NCI-H446 (cell line): ENCODE results near the gene PDP2.

ENCODE experiments used
- DNase-seq, 2 experiments: peaks; one replicate each; lab custom pipeline; 2025; lab: John Stamatoyannopoulos, UW

Gene PDP2

DNA sequence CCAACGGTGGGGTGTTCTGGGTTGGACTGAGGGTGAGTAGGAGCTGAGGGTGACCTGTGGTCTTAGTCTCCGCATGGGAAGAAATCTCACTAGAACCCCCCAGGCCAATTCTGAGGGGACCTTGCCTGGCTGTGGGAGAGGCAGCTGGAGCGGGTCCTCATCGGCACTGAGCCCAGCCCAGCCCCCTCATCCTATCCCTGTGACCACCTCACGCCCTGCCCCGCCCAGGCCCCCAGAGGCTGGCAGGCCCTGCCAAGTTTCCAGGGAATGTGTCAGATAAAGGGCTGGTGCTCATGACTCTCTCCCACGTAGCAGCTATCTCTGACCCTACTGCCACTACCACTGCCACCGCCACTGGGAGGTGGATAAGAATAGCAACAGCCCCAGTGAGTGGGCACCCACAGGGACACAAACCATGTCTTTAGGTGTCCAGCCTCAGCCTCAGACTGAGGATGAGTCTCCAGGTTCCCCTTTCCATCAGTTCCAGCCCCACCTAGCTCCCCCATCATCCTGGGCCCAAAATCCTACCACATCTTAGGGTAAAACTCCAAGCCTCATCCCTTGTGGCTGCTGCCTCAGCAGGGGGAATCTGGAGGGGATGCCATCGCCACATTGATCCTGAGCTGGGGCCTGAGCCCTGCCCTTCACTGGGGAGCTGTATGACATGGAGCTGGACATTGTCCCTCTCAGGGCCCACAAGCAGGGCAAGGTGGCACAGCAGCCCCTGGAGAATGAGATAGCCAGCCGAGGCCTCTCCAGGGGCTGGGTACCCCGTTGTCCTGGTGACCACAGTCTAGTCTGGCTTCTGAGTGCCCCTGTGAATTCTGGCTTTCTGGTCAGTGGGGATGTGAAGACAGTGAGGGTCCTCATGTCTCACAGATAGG lies 23.5 kb downstream of the PDP2 start:
- DNase-seq, result no peak

DNA sequence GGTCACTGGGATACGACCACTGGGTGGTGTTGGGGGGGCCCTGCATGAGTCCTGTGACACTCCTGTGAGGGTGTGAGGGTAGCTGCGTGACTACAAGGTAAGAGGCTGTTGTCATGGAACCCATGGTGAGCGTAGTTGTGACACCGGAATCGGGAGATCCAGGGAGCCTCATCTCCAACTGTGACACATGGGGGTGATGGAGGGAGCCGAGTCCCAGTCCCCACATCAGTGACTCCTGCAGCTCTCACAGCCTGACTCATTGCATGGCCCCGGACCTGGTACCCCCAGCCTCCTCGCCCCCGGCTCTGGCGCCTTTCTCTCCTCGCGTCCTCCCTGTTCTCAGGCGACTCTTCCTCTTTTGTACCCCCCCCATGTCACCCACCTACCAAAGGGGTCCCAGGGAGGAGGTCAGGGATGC lies 24.1 kb downstream of the PDP2 start:
- DNase-seq, result no peak

DNA sequence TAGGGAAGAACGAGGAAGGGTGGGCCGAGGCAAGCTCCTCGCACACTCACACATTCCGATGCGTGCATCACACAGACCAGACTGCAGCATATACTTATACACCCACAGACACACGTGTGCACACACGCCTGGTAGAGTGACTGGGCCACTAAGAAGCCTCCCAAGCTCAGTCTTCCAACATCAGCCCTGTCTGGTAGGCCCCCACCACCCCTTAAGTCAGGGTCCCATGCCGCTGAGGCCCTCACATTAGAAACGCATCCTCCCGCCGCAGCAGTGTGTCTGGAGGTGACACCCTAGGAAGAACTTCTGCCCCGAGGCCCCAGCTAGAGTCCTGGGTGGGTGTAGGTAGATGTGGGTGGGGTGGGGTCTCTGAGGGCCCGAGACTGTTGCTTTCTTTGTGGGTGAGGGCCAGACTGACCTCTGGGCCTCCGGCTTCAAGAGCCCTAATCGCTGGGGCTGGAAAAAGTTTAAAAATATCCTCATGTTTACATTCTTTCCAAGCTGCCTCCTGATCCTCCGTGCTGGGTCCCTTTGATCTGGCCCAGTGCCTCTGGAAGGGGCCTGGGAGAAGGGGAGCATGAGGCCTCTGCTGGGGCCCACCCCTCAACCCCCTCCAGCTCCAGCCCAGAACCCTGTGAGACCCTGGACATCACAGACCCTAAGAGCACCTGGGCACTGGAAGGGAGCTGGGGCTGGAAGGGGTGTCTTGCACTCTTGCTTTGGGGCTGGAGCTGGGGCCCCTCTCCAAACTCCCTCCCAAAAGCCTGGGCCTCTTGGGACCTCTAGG lies 24.7 kb downstream of the PDP2 start:
- DNase-seq, result no peak

DNA sequence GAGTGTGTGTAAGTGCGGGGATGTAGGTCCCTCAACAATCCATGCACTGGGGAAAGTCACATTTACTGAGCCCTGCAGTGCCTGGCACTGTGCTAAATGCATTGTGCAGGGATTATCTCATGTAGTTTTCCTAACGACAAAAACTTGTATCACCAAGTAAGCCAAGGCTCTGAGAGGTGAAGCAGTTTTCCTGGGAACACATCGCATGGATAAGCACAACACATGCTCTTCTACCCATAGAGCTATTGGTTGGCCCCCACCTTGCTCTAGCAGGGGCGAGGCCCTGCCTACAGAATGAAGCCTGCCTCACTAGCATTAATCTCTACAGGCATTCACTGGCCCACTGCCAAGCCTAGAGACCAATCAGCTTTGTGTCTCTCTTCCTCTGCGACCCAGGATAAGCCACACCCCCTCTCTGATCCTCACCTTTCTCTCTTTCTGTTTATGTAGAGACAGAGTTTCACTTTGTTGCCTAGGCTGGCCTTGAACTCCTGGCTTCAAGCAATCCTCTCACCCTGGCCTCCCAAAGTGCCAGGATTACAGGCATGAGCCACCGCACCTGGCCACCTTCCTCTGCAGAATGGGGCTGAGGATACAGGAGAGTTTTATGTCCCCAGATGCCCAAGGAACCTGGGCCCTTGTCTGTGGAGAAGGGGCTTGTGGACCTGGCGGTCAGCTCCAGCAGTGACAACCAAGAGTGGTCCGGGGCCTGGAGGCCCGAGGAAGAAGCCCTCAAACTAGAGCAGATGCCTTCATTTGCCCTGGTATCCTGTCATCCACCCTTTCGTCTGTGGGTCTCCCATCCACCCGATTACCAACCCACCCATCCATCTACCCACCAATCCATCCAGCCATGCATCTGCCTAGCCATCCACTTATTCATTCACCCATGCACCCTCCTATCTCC lies 25.6 kb downstream of the PDP2 start:
- DNase-seq, result no peak

DNA sequence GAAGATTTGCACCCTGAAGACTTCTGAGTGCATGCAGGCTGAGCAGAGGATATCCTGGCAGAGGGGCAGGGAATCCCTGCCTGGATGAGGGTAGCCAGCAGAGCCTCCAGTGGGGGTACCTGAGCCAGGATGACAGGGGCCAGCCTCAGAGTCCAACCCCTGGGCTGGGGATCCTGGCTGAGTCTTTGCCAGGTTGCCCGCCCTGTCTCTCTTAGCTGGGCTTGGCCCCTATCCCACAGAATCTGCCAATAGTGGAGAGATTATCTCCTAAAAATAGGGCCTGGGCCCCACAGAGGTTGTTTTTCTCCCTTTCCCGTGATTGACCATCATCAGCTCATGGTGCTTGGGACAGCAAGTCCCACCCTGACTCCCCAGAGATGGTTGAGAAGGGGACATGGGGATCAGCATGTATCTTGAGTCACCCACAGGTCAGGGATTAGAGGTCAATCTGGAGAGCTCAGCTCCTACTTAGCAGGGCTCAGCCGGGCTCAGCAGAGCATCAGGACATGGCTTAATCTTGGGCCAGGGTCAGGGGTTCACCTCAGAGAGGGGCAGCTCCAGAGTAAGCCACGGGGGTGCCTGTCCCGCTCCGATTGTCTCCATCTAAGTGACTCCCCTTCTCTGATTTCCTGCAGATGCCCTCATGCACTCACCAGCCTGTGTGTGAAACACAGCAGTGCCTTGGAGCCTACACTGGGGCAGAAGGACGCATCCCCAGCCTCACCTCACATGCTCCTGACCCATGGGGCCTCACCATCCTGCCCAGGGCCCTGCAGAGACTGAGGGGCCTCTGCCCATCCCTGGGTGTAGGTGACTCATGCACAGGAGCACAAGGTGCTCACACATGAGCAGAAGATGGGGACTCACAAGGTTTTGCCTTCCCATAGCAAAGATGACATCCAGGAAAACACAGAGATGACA lies 26.9 kb downstream of the PDP2 start:
- DNase-seq, result no peak

DNA sequence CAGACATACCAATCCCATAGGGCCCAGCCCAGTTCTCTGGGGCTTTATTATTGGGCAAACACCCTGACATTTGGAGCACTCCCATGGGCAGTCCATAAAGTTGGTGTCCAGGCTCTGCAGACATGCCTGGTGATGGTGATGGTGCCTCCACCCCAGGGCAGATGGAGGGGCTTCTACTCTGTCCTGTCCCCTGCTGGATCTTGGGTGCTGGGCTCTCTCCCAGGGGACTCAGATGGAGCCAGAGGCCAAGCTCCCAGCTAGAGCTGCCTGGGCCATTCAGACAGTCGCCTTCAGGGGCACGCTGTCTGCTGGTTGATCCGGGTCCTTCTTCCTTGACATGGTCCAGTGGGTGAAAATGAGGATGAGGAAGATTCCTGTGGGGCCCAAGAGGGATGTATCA lies 27.8 kb downstream of the PDP2 start:
- no peak for DNase-seq

DNA sequence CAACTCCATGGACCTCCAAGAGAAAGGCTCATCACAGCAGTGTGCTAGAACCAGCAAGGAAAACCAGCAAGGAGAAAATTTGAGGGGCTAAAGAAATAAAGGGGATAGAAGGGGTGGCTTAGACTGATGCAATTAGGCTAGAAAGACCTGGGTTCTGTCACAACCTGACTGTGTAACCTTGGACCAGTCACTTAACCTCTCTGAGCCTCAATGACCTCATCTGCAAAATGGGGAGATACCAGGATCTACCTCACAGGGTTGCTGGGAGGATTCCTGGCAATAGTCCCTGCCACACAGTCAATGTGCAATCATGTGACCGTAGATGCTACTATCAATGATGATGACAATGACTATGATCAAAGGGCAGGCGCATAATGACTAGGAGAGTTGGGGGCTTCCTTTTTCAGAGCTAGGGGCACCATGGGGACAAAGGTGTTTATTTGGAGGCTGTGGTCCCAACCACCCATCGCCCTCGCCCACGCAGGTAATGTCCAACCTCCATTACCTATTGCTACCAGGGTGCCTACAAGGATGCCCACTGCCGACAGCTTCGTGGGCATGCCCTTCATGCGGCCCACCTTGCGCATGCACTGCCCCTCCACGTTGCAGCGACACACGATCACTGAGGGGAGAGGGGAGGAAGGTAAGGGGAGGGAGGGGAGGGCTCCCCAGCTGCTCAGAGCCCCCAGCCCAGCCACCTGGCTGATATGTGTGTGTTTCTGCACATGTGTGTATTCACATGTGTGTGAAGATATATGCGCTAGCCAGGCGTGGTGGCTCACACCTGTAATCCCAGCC lies 28.6 kb downstream of the PDP2 start:
- no peak for DNase-seq

DNA sequence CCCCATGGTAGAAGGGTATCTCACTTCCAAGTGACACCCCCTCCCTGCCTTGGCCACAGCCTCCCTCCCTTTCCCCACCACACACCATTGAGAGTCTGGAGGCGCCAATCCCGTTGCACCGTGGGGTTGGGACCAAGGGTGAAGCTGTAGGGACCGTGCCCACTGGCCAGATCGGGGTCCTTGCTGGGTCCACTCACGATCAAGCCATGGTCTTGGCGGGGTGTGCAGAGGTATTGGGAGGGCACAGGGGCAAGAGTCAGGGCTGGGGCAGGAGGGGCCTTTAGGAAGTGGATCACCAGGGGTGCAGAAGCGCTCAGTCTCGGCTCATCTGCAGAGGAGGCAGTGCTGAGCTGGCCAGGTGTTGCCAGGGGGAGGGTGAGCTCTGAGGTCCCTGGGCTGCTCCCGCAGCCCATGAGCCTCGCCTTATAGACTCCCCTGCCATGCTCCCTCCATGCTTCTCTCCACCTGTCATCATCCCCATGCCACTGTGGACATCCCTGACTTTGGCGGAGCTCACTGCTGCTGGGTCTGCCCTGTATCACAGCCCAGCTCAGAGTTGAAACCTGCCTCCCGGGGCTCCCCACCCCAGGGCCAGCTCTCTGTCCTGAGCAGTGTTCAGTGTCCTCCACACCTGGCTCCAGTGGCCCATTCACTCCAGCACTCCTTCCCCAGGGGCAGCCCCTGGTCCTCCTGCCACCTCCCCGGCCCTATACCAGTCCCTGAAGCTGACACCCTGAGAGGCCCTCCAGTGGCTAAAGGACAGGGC lies 30.0 kb downstream of the PDP2 start:
- DNase-seq, result no peak

DNA sequence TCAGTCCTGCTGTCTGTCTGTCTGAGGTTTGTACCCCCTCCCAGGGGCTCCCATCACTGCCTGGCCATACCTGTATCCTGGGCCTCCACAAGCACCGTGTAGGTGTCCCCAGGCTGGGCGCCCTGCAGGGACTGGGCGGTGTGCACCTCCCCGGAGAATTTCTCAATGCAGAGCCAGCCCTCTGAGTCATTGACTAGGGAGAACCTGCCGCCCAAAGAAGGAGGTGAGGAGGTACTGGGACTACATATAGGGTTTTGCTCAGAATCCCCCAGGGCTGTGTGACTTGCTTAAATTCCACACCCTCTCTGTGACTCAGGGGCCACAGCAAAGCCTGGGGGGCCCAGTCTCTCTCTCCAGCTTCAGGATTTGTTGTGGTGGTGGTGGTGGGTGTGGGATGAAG lies 30.8 kb downstream of the PDP2 start:
- DNase-seq, result no peak

DNA sequence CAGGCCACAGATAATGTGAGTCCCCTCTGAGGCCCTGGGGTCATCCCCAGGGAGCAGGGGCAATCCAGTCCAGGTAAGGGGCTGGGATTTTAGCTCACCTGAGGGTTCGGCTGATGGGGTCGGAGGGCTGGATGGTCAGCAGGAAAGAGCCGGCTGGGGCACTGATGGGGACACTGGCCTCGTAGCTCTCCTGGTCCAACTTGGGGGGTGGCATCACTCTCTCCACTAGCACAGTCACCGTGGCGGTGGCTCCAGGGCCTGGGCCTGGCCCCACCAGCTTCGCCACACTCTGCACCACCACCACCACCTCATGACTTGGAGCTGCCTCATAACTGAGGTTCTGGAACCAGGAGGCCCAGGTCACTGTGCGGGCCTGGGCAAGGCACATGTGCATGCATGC lies 31.5 kb downstream of the PDP2 start:
- no peak for DNase-seq

DNA sequence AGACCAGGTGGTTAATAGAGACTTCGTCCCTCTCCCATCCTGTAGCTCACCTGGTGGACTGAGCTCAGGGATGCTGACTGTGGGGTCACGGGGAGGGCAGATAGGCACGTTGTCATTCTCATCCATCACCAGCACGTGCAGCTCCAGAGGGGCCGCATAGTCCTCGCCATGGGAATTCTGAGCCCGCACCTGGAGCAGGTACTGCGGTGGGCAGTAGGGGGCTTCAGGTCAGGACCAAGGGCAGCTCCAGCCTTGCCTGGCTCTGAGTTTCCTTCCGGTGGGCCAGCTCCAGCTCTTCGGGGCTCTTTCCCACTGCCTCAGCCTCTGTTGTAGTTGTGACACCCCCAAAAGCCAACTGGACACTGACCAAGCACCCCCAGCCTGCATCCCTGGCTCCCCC lies 32.8 kb downstream of the PDP2 start:
- no peak for DNase-seq

DNA sequence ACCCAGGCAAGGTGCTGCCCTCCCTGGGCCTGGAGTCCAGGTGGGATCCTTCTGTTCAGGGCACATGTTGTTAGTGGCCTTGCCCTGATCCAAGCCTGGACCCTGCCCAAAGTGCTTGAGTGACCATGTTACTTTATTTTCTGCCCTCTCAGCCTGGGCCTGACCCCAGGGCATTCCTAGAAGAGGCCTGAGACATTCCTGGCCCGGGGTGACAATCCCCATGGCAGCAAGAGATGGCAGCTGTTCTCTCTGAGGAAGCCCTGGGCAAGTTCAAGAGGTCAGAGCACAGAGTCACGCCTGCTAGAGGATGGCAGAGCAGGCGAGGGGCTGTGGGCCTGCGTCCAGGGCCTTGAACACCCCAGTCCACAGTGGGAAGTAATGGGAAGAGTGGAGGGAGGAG lies 33.4 kb downstream of the PDP2 start:
- DNase-seq, result no peak

DNA sequence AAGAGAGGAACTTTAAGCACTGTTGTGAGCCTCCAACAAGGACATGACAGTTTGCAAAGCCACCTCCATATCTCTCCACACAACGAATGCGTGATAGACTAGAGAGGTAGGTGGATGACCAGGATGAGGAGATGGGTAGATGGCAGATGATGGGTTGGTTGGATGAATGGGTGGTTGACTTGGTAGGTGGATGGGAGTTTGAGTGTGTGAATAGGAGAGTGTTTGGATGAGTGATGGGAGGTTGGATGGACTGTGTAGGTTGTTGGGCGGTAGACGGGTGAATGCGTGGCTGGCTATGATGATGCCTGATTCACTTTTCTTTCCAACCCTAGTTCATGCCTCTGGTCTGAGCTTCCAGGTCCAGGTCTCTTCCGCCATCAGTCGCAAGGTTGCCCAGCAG lies 34.2 kb downstream of the PDP2 start:
- DNase-seq, result no peak

DNA sequence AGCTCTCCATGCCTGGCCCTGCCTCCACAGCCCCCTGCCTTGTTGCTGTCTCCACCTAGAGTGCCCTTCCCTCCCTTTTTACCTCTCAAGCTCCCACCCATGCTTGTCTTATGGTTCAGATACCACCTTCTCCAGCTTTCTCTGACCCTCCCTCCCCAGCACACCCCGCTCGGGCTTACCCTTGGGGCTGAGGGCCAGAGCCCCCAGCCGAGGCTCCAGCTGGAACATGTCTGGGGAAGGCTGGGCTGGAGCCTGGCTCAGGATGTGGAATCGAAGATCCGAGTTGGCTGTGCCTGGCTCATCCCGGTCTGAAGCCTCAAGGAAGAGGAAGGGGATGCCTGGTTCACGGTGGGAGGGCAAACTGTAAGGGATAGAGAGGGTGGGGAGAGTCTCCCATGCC lies 34.7 kb downstream of the PDP2 start:
- no peak for DNase-seq

DNA sequence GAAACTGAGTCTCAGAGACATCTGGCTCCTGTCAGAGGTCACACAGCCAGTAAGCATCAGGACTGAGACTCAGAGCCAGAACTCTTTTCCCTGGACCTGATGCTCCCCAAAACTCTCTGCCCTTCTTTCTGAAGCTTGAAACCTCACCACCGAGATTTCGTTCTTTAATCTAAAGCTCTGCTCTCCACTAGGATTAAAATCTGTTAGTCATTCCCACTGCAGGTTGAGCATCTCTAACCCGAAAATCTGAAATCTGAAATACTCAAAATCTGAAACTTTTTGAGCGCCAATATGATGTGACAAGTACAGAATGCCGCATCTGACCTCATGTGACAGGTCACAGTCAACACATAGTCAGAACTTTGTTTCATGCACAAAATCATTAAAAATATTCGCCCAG lies 36.2 kb downstream of the PDP2 start:
- DNase-seq, result no peak

DNA sequence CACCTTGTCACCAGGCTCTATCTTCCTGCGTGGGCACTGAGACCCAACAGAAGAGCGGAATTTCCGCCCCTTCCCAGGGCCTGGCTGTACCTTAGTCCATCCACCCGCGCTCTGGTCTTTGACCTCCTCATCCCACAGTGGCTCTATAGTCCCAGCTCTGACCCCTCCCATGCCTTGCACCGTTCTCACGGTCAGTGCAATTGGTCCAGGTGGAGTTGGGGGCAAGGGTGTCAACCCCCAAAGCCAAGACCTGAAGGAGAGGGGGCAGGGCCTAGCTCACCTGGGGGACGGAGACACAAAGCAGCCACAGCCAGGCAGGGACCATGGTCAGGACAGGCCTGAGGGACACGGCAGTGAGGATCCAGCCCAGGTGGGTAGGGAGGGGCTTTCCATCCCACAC lies 37.4 kb downstream of the PDP2 start:
- no peak for DNase-seq

DNA sequence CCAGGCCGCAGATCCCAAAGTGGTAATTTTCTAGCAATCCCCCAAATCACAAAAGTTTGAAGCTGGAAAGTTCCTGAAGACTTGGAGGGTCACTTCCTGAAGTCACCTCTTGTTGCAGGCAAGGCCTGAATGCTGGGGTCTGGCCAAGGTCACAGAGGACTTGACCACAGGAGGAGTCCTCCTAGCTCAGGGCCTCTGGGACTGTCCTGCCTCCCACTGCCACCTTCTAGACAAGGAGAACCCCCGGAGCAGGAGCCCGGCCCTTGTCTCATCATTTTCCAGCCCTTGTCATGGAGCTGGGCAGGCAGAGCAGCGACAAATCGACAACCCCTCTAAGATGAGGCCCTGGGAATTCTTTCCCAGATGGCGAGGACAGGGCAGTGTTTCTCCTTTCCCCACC lies 38.0 kb downstream of the PDP2 start:
- DNase-seq, result no peak

DNA sequence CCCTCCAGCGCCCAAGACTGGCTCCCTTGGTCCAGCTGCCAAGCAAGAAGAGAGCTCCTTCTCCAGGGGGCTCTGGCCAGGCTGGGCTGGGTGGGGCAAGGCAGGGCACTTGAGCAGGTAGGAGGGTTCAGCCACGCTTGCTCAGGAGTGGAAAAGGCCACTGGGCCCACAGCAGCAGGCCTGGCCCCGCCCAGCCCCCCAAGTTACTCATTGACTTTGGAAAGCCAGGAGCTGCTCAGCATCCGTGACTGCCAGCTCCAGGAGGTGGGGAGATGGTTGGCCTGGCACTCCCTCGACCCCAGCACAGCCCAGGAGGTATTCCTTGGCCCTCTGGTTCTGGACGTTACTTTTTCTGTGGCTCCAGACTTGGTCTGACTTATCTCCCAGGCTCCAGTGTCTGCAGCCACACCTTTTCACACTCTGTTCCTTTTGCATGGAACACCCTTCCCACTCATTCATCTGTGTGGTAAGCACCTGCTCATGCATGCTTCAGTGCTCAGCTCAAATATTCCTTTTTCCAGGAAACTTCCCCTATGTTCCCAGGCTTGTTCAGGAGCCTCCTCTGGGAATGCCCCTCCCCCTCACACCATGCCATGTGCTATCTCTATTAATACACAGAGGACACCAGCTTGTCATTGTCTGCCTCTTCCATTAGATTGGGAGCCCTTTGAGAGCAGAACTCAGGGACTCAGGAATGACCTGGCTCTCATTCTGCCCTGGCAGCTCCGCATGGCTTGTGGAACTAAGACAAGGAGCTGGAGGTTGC lies 38.7 kb downstream of the PDP2 start, which contains the start of gene CDH16:
Gene CDH16 (minus strand): TSS at position 83 of the 766 bp plus-strand sequence. CDS start 820 bp downstream, outside the sequence.
- DNase-seq, result no peak
